GM23338 (cell line): ENCODE data around the gene SURF4. TPM values are rescaled to one million over a fixed set of nuclear protein-coding genes. Genes with fewer than 3 reads are reported as not detected.

Experiments used
- ATAC-seq: fragments of 200-7000 bp; cut with Tn5 transposase; 3 replicates; pipeline ENCODE4 v1.9.1; 2020
- DNase-seq: peaks from one replicate; pipeline ENCODE4 v3.0.0-alpha.2; 2015; ENCODE audit warnings: low spot score
- H2AFZ ChIP-seq: fragments of 200-600 bp; sonication (generic); 2 replicates; pipeline ENCODE4 v1.8.0; 2016; ENCODE audit warnings: antibody characterized with exemption, mild to moderate bottlenecking, moderate library complexity
- H3F3A ChIP-seq: fragments of 200-600 bp; sonication (generic); replicated peaks from 2 replicates; pipeline ENCODE4 v1.8.0; 2017; ENCODE audit warnings: antibody characterized with exemption, mixed run types, low read depth
- H3K27ac ChIP-seq: fragments of 200-600 bp; sonication (generic); 2 replicates; pipeline ENCODE4 v1.6.1; 2016; ENCODE audit warnings: low read depth
- H3K27me3 ChIP-seq: fragments of 200-600 bp; sonication (generic); 2 replicates; pipeline ENCODE4 v1.8.0; 2016; ENCODE audit warnings: mild to moderate bottlenecking, mixed run types, moderate library complexity; ENCODE audit not compliant: insufficient read depth
- H3K36me3 ChIP-seq: fragments of 200-600 bp; sonication (generic); 2 replicates; pipeline ENCODE4 v1.8.0; 2016; ENCODE audit warnings: mild to moderate bottlenecking; ENCODE audit not compliant: insufficient read depth
- H3K4me1 ChIP-seq: fragments of 200-600 bp; sonication (generic); 2 replicates; pipeline ENCODE4 v1.8.0; 2016; ENCODE audit warnings: mild to moderate bottlenecking, moderate library complexity; ENCODE audit not compliant: insufficient read depth
- H3K4me2 ChIP-seq: fragments of 200-600 bp; sonication (generic); 2 replicates; pipeline ENCODE4 v1.7.1; 2017; ENCODE audit warnings: mixed run types
- H3K4me3 ChIP-seq: fragments of 200-600 bp; sonication (generic); 2 replicates; pipeline ENCODE4 v1.6.1; 2016; ENCODE audit warnings: mixed run types
- H3K79me2 ChIP-seq: fragments of 200-600 bp; sonication (generic); replicated peaks from 2 replicates; pipeline ENCODE4 v1.8.0; 2017; ENCODE audit warnings: mild to moderate bottlenecking; ENCODE audit not compliant: insufficient read depth
- H3K9me2 ChIP-seq: fragments of 200-600 bp; sonication (generic); 2 replicates; pipeline ENCODE4 v1.8.0; 2017; ENCODE audit not compliant: insufficient read depth
- H4K20me1 ChIP-seq: fragments of 200-600 bp; sonication (generic); replicated peaks from 2 replicates; pipeline ENCODE4 v1.8.0; 2017; ENCODE audit warnings: mild to moderate bottlenecking; ENCODE audit not compliant: insufficient read depth
- H3K27ac Mint-ChIP-seq: 2 replicates; pipeline ENCODE4 v1.8.0; 2020; ENCODE audit warnings: inconsistent platforms, mild to moderate bottlenecking, moderate library complexity, mixed read lengths
- H3K27me3 Mint-ChIP-seq: 3 replicates; pipeline ENCODE4 v1.8.0; 2022; ENCODE audit warnings: low read depth, mild to moderate bottlenecking, moderate library complexity, mixed read lengths, inconsistent platforms; ENCODE audit not compliant: insufficient read depth, poor library complexity
- H3K36me3 Mint-ChIP-seq: 3 replicates; pipeline ENCODE4 v1.8.0; 2021; ENCODE audit warnings: low read depth, mild to moderate bottlenecking, inconsistent platforms, moderate library complexity, mixed read lengths
- H3K4me1 Mint-ChIP-seq: 3 replicates; pipeline ENCODE4 v1.8.0; 2020; ENCODE audit warnings: mild to moderate bottlenecking, inconsistent platforms, mixed read lengths
- H3K4me3 Mint-ChIP-seq: 3 replicates; pipeline ENCODE4 v1.8.0; 2021; ENCODE audit warnings: moderate library complexity, mild to moderate bottlenecking, inconsistent platforms, mixed read lengths
- H3K9me3 Mint-ChIP-seq: 3 replicates; pipeline ENCODE4 v1.8.0; 2020; ENCODE audit warnings: moderate library complexity, mild to moderate bottlenecking, inconsistent platforms, mixed read lengths
- CREB1 ChIP-seq: fragments of 250-450 bp; sonication (Bioruptor Pico); IDR thresholded peaks from 2 replicates; pipeline ENCODE4 v1.5.0; 2020; ENCODE audit warnings: low read depth, mild to moderate bottlenecking, moderate library complexity
- CTCF ChIP-seq, 2 experiments: fragments of 200-600 bp in 1 of 2; sonication (generic) in 1 of 2; conservative IDR thresholded peaks; 2 replicates each; pipeline versions ENCODE4 v1.5.1 to v1.6.1; 2016 to 2017; ENCODE audit warnings: antibody characterized with exemption in 2 of 2, low read depth in 2 of 2, mild to moderate bottlenecking in 2 of 2, moderate library complexity in 1 of 2
- ETS1 ChIP-seq: IDR thresholded peaks from 2 replicates; pipeline ENCODE4 v1.6.1; 2016; ENCODE audit warnings: antibody characterized with exemption
- EZH2 ChIP-seq: fragments of 200-600 bp; sonication (generic); IDR thresholded peaks from one replicate; pipeline ENCODE4 v1.8.0; 2017; ENCODE audit warnings: antibody characterized with exemption, mild to moderate bottlenecking, low read depth; ENCODE audit not compliant: unreplicated experiment
- EZH2phosphoT487 ChIP-seq: fragments of 200-600 bp; sonication (generic); IDR thresholded peaks from one replicate; pipeline ENCODE4 v1.8.1; 2018; ENCODE audit warnings: antibody characterized with exemption; ENCODE audit not compliant: unreplicated experiment
- JUNB ChIP-seq: IDR thresholded peaks from one replicate; pipeline ENCODE4 v1.6.1; 2016; ENCODE audit warnings: antibody characterized with exemption; ENCODE audit not compliant: unreplicated experiment
- NANOG ChIP-seq: IDR thresholded peaks from 2 replicates; pipeline ENCODE4 v1.6.1; 2016; ENCODE audit warnings: antibody characterized with exemption, borderline replicate concordance
- POLR2AphosphoS5 ChIP-seq: IDR thresholded peaks from 2 replicates; pipeline ENCODE4 v1.6.1; 2016; ENCODE audit warnings: antibody characterized with exemption, low read depth
- REST ChIP-seq: IDR thresholded peaks from one replicate; pipeline ENCODE4 v1.6.1; 2018; ENCODE audit warnings: antibody characterized with exemption; ENCODE audit not compliant: unreplicated experiment
- STAT1 ChIP-seq: IDR thresholded peaks from one replicate; pipeline ENCODE4 v1.6.1; 2016; ENCODE audit warnings: antibody characterized with exemption; ENCODE audit not compliant: unreplicated experiment
- ZNF114 ChIP-seq: fragments of 250-450 bp; sonication (Bioruptor Pico); IDR thresholded peaks from 2 replicates; pipeline ENCODE4 v1.5.0; 2020; ENCODE audit warnings: mild to moderate bottlenecking, moderate library complexity
- ZNF331 ChIP-seq: fragments of 250-450 bp; sonication (Bioruptor Pico); IDR thresholded peaks from 2 replicates; pipeline ENCODE4 v1.5.0; 2020; ENCODE audit warnings: low read depth, mild to moderate bottlenecking, moderate library complexity
- ZNF462 ChIP-seq: fragments of 250-450 bp; sonication (Bioruptor Pico); IDR thresholded peaks from 2 replicates; pipeline ENCODE4 v1.5.0; 2020; ENCODE audit warnings: mild to moderate bottlenecking, moderate library complexity
- polyA plus RNA-seq: library from polyadenylated mRNA; unstranded; fragments of >200 nt; fragmentation: Nextera tagmentation; extraction: Ambion mirVana; gene quantifications from 2 replicates; pipeline ENCODE4 v1.2.1, GENCODE V29; 2016
- total RNA-seq: library from RNA; depleted of rRNA; stranded (reverse); fragments of >200 nt; shearing (Covaris generic); gene quantifications from 2 replicates; pipeline ENCODE4 v1.2.3, GENCODE V29; 2014

Gene SURF4
- total and polyA plus RNA-seq, 2 experiments from 2014 or later: 66.3 to 242 TPM

- Histone ChIP-seq H3K9me2 (no peaks in the 10 kb centered on the region), H3K79me2 (peaks cover 43% of the 10 kb centered on the region), H3K36me3 (peaks cover 27% of the 10 kb centered on the region), H3K27ac (no peak overlapping the region), H4K20me1 (peaks cover 37% of the 10 kb centered on the region), H3F3A (peaks cover 33% of the 10 kb centered on the region), H3K4me1 (peaks cover 14% of the 10 kb centered on the region), H3K4me2 (no peak overlapping the region), H3K4me3 (no peak overlapping the region), H3K27me3 (no peaks in the 10 kb centered on the region), H2AFZ (no peak overlapping the region)
- ATAC-seq (no peak), DNase-seq (no peak)
- Mint-ChIP-seq H3K9me3 (no peaks in the 10 kb centered on the region; the same call in 2 of the 3 replicates), H3K4me1 (peaks cover 24% of the 10 kb centered on the region), H3K27ac (no peak overlapping the region), H3K36me3 (peaks cover 87% of the 10 kb centered on the region), H3K4me3 (no peak overlapping the region), H3K27me3 (peaks cover 23% of the 10 kb centered on the region)
- TF ChIP-seq ZNF462 (CRISPR knock-in tag) (no peak), JUNB (no peak), CREB1 (no peak), CTCF (conservative IDR thresholded peaks at IDR 0.05; ENCODE audit: low read depth in 2 of 2) (no peak), NANOG (no peak), ETS1 (no peak), EZH2 (no peak), POLR2AphosphoS5 (no peak), ZNF331 (CRISPR knock-in tag) (no peak), ZNF114 (CRISPR knock-in tag) (no peak), STAT1 (no peak), REST (no peak), EZH2phosphoT487 (no peak)
Observed at GRCh38 chr9:133344979-133345378, 30.9 kb downstream of the SURF4 start.
